SK-N-DZ (cell line): ENCODE results near the gene CHMP2A.

Experiments
- DNase-seq: peaks from one replicate; pipeline ENCODE4 v3.0.0-alpha.2; 2015; ENCODE audit warnings: low spot score

Gene CHMP2A

GRCh38 chr19:58570770-58571574 lies 16.1 kb upstream of the CHMP2A start:
- no peak for DNase-seq

- DNase-seq: no peak
These were observed 15.2 kb upstream of the CHMP2A start for GRCh38 chr19:58569943-58570670.

GRCh38 chr19:58569191-58569942 lies 14.5 kb upstream of the CHMP2A start:
- no peak for DNase-seq

- DNase-seq: no peak
These were observed 13.7 kb upstream of the CHMP2A start for GRCh38 chr19:58568453-58569130.

- DNase-seq: no peak
These were observed 12.1 kb upstream of the CHMP2A start for GRCh38 chr19:58566989-58567388.

GRCh38 chr19:58563823-58564222 lies 8.9 kb upstream of the CHMP2A start:
- no peak for DNase-seq

- peak; percentile 75 for DNase-seq
These were observed 8.2 kb upstream of the CHMP2A start for GRCh38 chr19:58563034-58563573.

GRCh38 chr19:58562122-58563033 lies 7.5 kb upstream of the CHMP2A start:
- DNase-seq: no peak

GRCh38 chr19:58561373-58562121 lies 6.6 kb upstream of the CHMP2A start:
- no peak for DNase-seq

- DNase-seq: no peak
These were observed 6.0 kb upstream of the CHMP2A start for GRCh38 chr19:58560921-58561320.

GRCh38 chr19:58560007-58560887 lies 5.3 kb upstream of the CHMP2A start:
- DNase-seq: no peak

GRCh38 chr19:58559275-58560006 lies 4.5 kb upstream of the CHMP2A start:
- DNase-seq: peak; percentile 87

- DNase-seq: peak; percentile 94
These were observed 3.8 kb upstream of the CHMP2A start for GRCh38 chr19:58558623-58559274.

- DNase-seq: no peak
These were observed 3.2 kb upstream of the CHMP2A start, which contains the start of gene UBE2M for GRCh38 chr19:58558066-58558622. UBE2M (minus strand) TSS chr19:58558611; CDS start chr19:58558381, 230 bp downstream.

- DNase-seq: no peak
These were observed 2.5 kb upstream of the CHMP2A start for GRCh38 chr19:58557221-58558065.
